IMR-90 (cell line): Measurements from ENCODE around the gene SH3GLB2. TPM values are rescaled to one million over a fixed set of nuclear protein-coding genes. Genes with fewer than 3 reads are reported as not detected.

Source experiments
- ATAC-seq: fragments of 200-7000 bp; cut with Tn5 transposase; 2 replicates; pipeline ENCODE4 v1.9.1; 2020; ENCODE audit warnings: low read depth, mild to moderate bottlenecking, moderate library complexity
- BruUV-seq: library from RNA; stranded (reverse); fragments of 400-500 nt; replicated peaks from 2 replicates; lab custom pipeline; 2021; lab: Mats Ljungman, UMichigan
- CTCF ChIA-PET: fragments of 300-600 bp; formaldehyde crosslinking; extraction: SDS; loops from one replicate; lab custom pipeline; 2021; ENCODE audit warnings: antibody characterized with exemption; lab: Yijun Ruan, JAX
- POLR2A ChIA-PET: fragments of 300-600 bp; sonication (Branson Sonifier 250); formaldehyde crosslinking; loops from one replicate; lab custom pipeline; 2022; ENCODE audit warnings: antibody characterized with exemption; ENCODE audit not compliant: unreplicated experiment; lab: Charles Lee
- DNase-seq: peaks from one replicate; pipeline ENCODE4 v3.0.0; 2013
- H2AFZ ChIP-seq: replicated peaks from 2 replicates; pipeline ENCODE3; 2013; ENCODE audit warnings: low read length, mild to moderate bottlenecking; ENCODE audit not compliant: poor library complexity
- H2AK5ac ChIP-seq: 2 replicates; pipeline ENCODE4 v1.6.1; 2013; ENCODE audit warnings: low read depth, low read length, inconsistent platforms
- H2AK9ac ChIP-seq: replicated peaks from 2 replicates; pipeline ENCODE3; 2013; ENCODE audit warnings: mild to moderate bottlenecking, low read depth, low read length, moderate library complexity; ENCODE audit not compliant: poor library complexity
- H2BK120ac ChIP-seq: 2 replicates; pipeline ENCODE4 v1.6.1; 2013; ENCODE audit warnings: low read depth, low read length, inconsistent platforms
- H2BK15ac ChIP-seq: 3 replicates; pipeline ENCODE4 v1.6.1; 2013; ENCODE audit warnings: low read depth, low read length, inconsistent platforms
- H2BK20ac ChIP-seq: 2 replicates; pipeline ENCODE4 v1.6.1; 2013; ENCODE audit warnings: low read depth, mild to moderate bottlenecking, inconsistent platforms, low read length, moderate library complexity
- H2BK5ac ChIP-seq: 2 replicates; pipeline ENCODE4 v1.6.1; 2013; ENCODE audit warnings: mild to moderate bottlenecking, low read depth, low read length, inconsistent platforms; ENCODE audit not compliant: poor library complexity, severe bottlenecking
- H3K14ac ChIP-seq: replicated peaks from 2 replicates; pipeline ENCODE4 v1.6.1; 2013; ENCODE audit warnings: low read depth, low read length, inconsistent platforms
- H3K18ac ChIP-seq: 2 replicates; pipeline ENCODE4 v1.6.1; 2013; ENCODE audit warnings: low read depth, low read length, control low read depth
- H3K23ac ChIP-seq: 2 replicates; pipeline ENCODE4 v1.6.1; 2013; ENCODE audit warnings: low read depth, low read length, inconsistent platforms
- H3K27ac ChIP-seq: 2 replicates; pipeline ENCODE4 v1.5.1; 2013; ENCODE audit warnings: mild to moderate bottlenecking, control low read depth, low read length; ENCODE audit not compliant: insufficient read depth
- H3K27me3 ChIP-seq: 2 replicates; pipeline ENCODE4 v1.6.1; 2013; ENCODE audit warnings: low read length; ENCODE audit not compliant: control insufficient read depth, insufficient read depth
- H3K36me3 ChIP-seq: 2 replicates; pipeline ENCODE4 v1.6.1; 2013; ENCODE audit warnings: low read length, mixed read lengths; ENCODE audit not compliant: control insufficient read depth, insufficient read depth
- H3K4ac ChIP-seq: 2 replicates; pipeline ENCODE4 v1.6.1; 2013; ENCODE audit warnings: low read depth, low read length, inconsistent platforms
- H3K4me1 ChIP-seq: 2 replicates; pipeline ENCODE4 v1.6.1; 2013; ENCODE audit warnings: low read length, mixed read lengths; ENCODE audit not compliant: control insufficient read depth, insufficient read depth
- H3K4me2 ChIP-seq: 2 replicates; pipeline ENCODE4 v1.6.1; 2013; ENCODE audit warnings: low read depth, mild to moderate bottlenecking, control low read depth, low read length, moderate library complexity
- H3K4me3 ChIP-seq: 2 replicates; pipeline ENCODE4 v1.5.1; 2013; ENCODE audit warnings: low read depth, mild to moderate bottlenecking, control low read depth, low read length, moderate library complexity; ENCODE audit not compliant: insufficient read depth
- H3K56ac ChIP-seq: 2 replicates; pipeline ENCODE4 v1.6.1; 2013; ENCODE audit warnings: low read length, inconsistent platforms; ENCODE audit not compliant: insufficient read depth; ENCODE audit errors: extremely low read depth
- H3K79me1 ChIP-seq, 2 experiments: 2 replicates each; pipeline ENCODE4 v1.6.1; 2013; ENCODE audit warnings: low read length in 2 of 2, inconsistent platforms in 1 of 2, low read depth in 1 of 2
- H3K9ac ChIP-seq: 2 replicates; pipeline ENCODE4 v1.6.1; 2013; ENCODE audit warnings: low read depth, low read length, control low read depth
- H3K9me1 ChIP-seq: 2 replicates; pipeline ENCODE4 v1.6.1; 2013; ENCODE audit warnings: low read length, inconsistent platforms; ENCODE audit not compliant: insufficient read depth
- H3K9me3 ChIP-seq: 2 replicates; pipeline ENCODE4 v1.6.1; 2013; ENCODE audit warnings: low read length; ENCODE audit not compliant: control insufficient read depth, insufficient read depth
- H4K20me1 ChIP-seq: 2 replicates; pipeline ENCODE4 v1.6.1; 2013; ENCODE audit warnings: low read length, inconsistent platforms; ENCODE audit not compliant: insufficient read depth
- H4K5ac ChIP-seq: 2 replicates; pipeline ENCODE4 v1.6.1; 2013; ENCODE audit warnings: mild to moderate bottlenecking, low read depth, low read length, control low read depth
- H4K8ac ChIP-seq, 2 experiments: 2 replicates each; pipeline ENCODE4 v1.6.1; 2013; ENCODE audit warnings: low read depth in 2 of 2, low read length in 2 of 2, control low read depth in 1 of 2, inconsistent platforms in 1 of 2
- H4K91ac ChIP-seq: 2 replicates; pipeline ENCODE4 v1.6.1; 2013; ENCODE audit warnings: low read depth, low read length, inconsistent platforms; ENCODE audit not compliant: insufficient read depth
- BHLHE40 ChIP-seq: fragments of 150-350 bp; IDR thresholded peaks from 2 replicates; pipeline ENCODE4 v1.6.1; 2016; ENCODE audit warnings: mild to moderate bottlenecking, low read depth, low read length
- CHD1 ChIP-seq: IDR thresholded peaks from 2 replicates; pipeline ENCODE4 v1.6.1; 2012; ENCODE audit warnings: low read depth, low read length, improper control_type of control experiment
- FOS ChIP-seq: fragments of 150-350 bp; IDR thresholded peaks from 2 replicates; pipeline ENCODE4 v1.6.1; 2016; ENCODE audit warnings: low read depth, low read length
- MAFK ChIP-seq: IDR thresholded peaks from 2 replicates; pipeline ENCODE4 v1.6.1; 2012; ENCODE audit warnings: low read depth, low read length, improper control_type of control experiment
- MAZ ChIP-seq: IDR thresholded peaks from 2 replicates; pipeline ENCODE4 v1.6.1; 2012; ENCODE audit warnings: low read depth, mild to moderate bottlenecking, low read length, improper control_type of control experiment, moderate library complexity, borderline replicate concordance
- MXI1 ChIP-seq: IDR thresholded peaks from 2 replicates; pipeline ENCODE4 v1.6.1; 2012; ENCODE audit warnings: low read depth, mild to moderate bottlenecking, low read length, moderate library complexity, borderline replicate concordance
- NFE2L2 ChIP-seq: fragments of 150-350 bp; IDR thresholded peaks from 2 replicates; pipeline ENCODE4 v1.6.1; 2016; ENCODE audit warnings: low read depth, mild to moderate bottlenecking, low read length
- POLR2A ChIP-seq: IDR thresholded peaks from 2 replicates; pipeline ENCODE4 v1.6.1; 2012; ENCODE audit warnings: mild to moderate bottlenecking, low read depth, low read length
- RAD21 ChIP-seq: IDR thresholded peaks from 2 replicates; pipeline ENCODE4 v1.6.1; 2012; ENCODE audit warnings: low read length, improper control_type of control experiment
- RCOR1 ChIP-seq: IDR thresholded peaks from 2 replicates; pipeline ENCODE4 v1.6.1; 2012; ENCODE audit warnings: mild to moderate bottlenecking, low read length, improper control_type of control experiment; ENCODE audit not compliant: insufficient replicate concordance
- RFX5 ChIP-seq: IDR thresholded peaks from 2 replicates; pipeline ENCODE4 v1.8.0; 2012; ENCODE audit warnings: low read depth, mild to moderate bottlenecking, low read length, moderate library complexity
- SMC3 ChIP-seq: fragments of 150-350 bp; IDR thresholded peaks from 2 replicates; pipeline ENCODE4 v1.6.1; 2016; ENCODE audit warnings: low read depth, mild to moderate bottlenecking, antibody characterized with exemption, low read length, moderate library complexity
- WGBS, 2 experiments: methylation state at CpG; one replicate each; pipeline versions ENCODE4 v1.1.5 to v1.1.7; 2013; ENCODE audit warnings: missing lambda C conversion rate in 2 of 2; ENCODE audit not compliant: insufficient read length in 1 of 2; ENCODE audit errors: extremely low coverage in 2 of 2; 5-methylcytosine and 5-hydroxymethylcytosine counted together
- dilution Hi-C: fragments of 300-500 bp; cut with HindIII; formaldehyde crosslinking; loops from one replicate; pipeline ENCODE4 v1.14.3; 2018; ENCODE audit warnings: low sequenced_read_pairs; ENCODE audit not compliant: unreplicated experiment
- in situ Hi-C: fragments of 300-500 bp; cut with MboI; formaldehyde crosslinking; loops from 3 replicates; pipeline ENCODE4 v1.14.3; 2019; ENCODE audit warnings: low sequenced_read_pairs, inconsistent platforms, mixed read lengths
- intact Hi-C: fragments of 100-400 bp; cut with micrococcal nuclease; formaldehyde crosslinking; loops from 2 replicates; pipeline ENCODE4 v1.10.0; 2022
- polyA plus RNA-seq, 3 experiments: library from polyadenylated mRNA; depleted of rRNA; stranded (reverse); fragments of >200 nt; gene quantifications; 2 replicates each; pipeline ENCODE4 v1.2.3, GENCODE V29; 2012; ENCODE audit warnings: low replicate concordance in 1 of 3
- total RNA-seq: library from RNA; depleted of rRNA; stranded (reverse); fragments of >200 nt; gene quantifications from 2 replicates; pipeline ENCODE4 v1.2.3, GENCODE V29; 2012
- TF ChIP-seq, protein P1 (sequence below): conservative IDR thresholded peaks from 2 replicates; pipeline ENCODE4 v1.5.1; 2012; ENCODE audit warnings: mild to moderate bottlenecking, low read depth, low read length, improper control_type of control experiment
- TF ChIP-seq, protein P2 (sequence below): fragments of 150-350 bp; IDR thresholded peaks from 2 replicates; pipeline ENCODE4 v1.6.1; 2017; ENCODE audit warnings: mild to moderate bottlenecking, antibody characterized with exemption, low read length, low read depth
- TF ChIP-seq, protein P3 (sequence below): fragments of 150-350 bp; IDR thresholded peaks from 2 replicates; pipeline ENCODE4 v1.6.1; 2016; ENCODE audit warnings: low read depth, mild to moderate bottlenecking, low read length, moderate library complexity, borderline replicate concordance

SH3GLB2 gene
- total and polyA plus RNA-seq, 2 of the 4 experiments (the other 2 are of a cell fraction), result 36.4 to 68.4 TPM

DNA sequence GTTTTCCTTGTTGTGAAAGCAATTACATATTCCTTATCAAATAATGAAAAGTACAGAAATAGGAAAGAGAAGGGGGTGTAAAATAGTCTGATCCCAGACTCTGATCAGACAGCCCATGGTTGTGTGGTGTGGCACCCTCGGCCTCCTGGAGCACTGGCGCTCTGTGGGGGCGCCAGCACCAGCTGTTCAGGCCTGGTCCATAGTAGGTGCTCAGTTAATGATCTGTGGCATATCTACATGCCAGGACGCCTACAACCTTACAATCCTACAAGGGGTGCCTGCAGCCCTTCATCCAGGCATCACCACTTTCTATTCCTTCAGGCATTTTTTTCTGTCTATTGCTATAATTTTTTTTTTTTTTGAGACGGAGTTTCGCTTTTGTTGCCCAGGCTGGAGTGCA, 24.9 kb upstream of the SH3GLB2 start:
- H3K27ac ChIP-seq, result no peak overlapping the region
- no peak overlapping the region for H2BK120ac ChIP-seq
- CTCF ChIA-PET, result no interaction called here
- no peaks in the 10 kb centered on the region for H4K20me1 ChIP-seq
- intact Hi-C loops, result no loop called here
- no peak overlapping the region for H4K8ac ChIP-seq
- no peak for TF ChIP-seq POLR2A
- TF ChIP-seq RAD21, result no peak
- no peak for TF ChIP-seq RFX5
- no peak for TF ChIP-seq SMC3
- TF ChIP-seq, protein P1, sequence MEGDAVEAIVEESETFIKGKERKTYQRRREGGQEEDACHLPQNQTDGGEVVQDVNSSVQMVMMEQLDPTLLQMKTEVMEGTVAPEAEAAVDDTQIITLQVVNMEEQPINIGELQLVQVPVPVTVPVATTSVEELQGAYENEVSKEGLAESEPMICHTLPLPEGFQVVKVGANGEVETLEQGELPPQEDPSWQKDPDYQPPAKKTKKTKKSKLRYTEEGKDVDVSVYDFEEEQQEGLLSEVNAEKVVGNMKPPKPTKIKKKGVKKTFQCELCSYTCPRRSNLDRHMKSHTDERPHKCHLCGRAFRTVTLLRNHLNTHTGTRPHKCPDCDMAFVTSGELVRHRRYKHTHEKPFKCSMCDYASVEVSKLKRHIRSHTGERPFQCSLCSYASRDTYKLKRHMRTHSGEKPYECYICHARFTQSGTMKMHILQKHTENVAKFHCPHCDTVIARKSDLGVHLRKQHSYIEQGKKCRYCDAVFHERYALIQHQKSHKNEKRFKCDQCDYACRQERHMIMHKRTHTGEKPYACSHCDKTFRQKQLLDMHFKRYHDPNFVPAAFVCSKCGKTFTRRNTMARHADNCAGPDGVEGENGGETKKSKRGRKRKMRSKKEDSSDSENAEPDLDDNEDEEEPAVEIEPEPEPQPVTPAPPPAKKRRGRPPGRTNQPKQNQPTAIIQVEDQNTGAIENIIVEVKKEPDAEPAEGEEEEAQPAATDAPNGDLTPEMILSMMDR, result no peak
- no peak for TF ChIP-seq MAZ
- TF ChIP-seq FOS, result no peak
- TF ChIP-seq MAFK, result no peak
- no peak for TF ChIP-seq MXI1
- TF ChIP-seq CHD1, result no peak
- TF ChIP-seq, protein P2, sequence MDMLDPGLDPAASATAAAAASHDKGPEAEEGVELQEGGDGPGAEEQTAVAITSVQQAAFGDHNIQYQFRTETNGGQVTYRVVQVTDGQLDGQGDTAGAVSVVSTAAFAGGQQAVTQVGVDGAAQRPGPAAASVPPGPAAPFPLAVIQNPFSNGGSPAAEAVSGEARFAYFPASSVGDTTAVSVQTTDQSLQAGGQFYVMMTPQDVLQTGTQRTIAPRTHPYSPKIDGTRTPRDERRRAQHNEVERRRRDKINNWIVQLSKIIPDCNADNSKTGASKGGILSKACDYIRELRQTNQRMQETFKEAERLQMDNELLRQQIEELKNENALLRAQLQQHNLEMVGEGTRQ, result no peak
- TF ChIP-seq NFE2L2, result no peak
- TF ChIP-seq RCOR1, result no peak
- no peak for TF ChIP-seq BHLHE40
- TF ChIP-seq, protein P3, sequence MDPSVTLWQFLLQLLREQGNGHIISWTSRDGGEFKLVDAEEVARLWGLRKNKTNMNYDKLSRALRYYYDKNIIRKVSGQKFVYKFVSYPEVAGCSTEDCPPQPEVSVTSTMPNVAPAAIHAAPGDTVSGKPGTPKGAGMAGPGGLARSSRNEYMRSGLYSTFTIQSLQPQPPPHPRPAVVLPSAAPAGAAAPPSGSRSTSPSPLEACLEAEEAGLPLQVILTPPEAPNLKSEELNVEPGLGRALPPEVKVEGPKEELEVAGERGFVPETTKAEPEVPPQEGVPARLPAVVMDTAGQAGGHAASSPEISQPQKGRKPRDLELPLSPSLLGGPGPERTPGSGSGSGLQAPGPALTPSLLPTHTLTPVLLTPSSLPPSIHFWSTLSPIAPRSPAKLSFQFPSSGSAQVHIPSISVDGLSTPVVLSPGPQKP, result no peak
- no peaks in the 10 kb centered on the region for H3K9me3 ChIP-seq
- WGBS, 2 experiments, result no CpG with 5 or more reads among the region's 6 CpGs
- no peak overlapping the region for H2AK5ac ChIP-seq
- H3K4me1 ChIP-seq, result no peaks in the 10 kb centered on the region
- H3K14ac ChIP-seq, result no peak overlapping the region
- no peak overlapping the region for H3K23ac ChIP-seq
- no peak overlapping the region for H2AK9ac ChIP-seq
- no peak overlapping the region for H2BK15ac ChIP-seq
- ATAC-seq (no peak), DNase-seq (no peak)
- H2BK20ac ChIP-seq, result no peak overlapping the region
- H3K4ac ChIP-seq, result no peak overlapping the region
- no peak overlapping the region for H4K5ac ChIP-seq
- no peak overlapping the region for H2BK5ac ChIP-seq
- no peak overlapping the region for H3K9ac ChIP-seq
- no peak overlapping the region for H4K91ac ChIP-seq
- no peak overlapping the region for H2AFZ ChIP-seq
- H3K9me1 ChIP-seq, result peaks cover 4% of the 10 kb centered on the region; the same call in 1 of the 2 replicates
- H3K56ac ChIP-seq, result no peak overlapping the region
- no peaks in the 10 kb centered on the region for H3K27me3 ChIP-seq
- in situ Hi-C loops, result no loop called here
- POLR2A ChIA-PET, result no interaction called here
- H3K79me1 ChIP-seq, result no peaks in the 10 kb centered on the region
- dilution Hi-C loops, result no loop called here
- no peak overlapping the region for H3K18ac ChIP-seq
- H3K4me2 ChIP-seq, result no peak overlapping the region
- H3K36me3 ChIP-seq, result peaks cover 30% of the 10 kb centered on the region
- no peak overlapping the region for H3K4me3 ChIP-seq
- BruUV-seq, result no TSS peak
